ENCODE data around the gene FMO3.

FMO3 gene

DNA sequence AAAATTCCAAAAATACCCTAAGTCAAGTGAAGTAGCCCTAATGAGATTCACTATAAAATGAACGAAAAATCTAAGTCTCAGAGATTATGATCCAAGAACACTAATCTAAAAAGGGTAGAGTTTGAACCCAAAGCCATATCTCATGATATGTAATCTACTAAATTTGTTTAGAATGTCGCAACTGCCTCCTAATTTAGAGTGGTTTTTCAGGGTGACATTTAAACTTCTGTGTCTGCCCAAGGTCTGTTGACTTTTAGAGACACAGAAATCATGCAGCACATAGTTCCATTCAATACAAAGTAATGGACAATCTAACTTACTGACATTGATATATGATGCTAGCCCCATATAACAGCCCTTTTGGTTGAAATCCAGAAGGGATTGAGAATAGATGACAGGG lies 28.9 kb downstream of the FMO3 start:
- no peak for DNase-seq
- no peaks in the 10 kb centered on the region for H3K27me3 ChIP-seq
- no peak overlapping the region for H3K4me3 ChIP-seq (ENCODE audit: low read depth, low read length)
- H3K36me3 ChIP-seq = no peaks in the 10 kb centered on the region
- H3K9me3 ChIP-seq = no peaks in the 10 kb centered on the region
- TF ChIP-seq, protein P1, sequence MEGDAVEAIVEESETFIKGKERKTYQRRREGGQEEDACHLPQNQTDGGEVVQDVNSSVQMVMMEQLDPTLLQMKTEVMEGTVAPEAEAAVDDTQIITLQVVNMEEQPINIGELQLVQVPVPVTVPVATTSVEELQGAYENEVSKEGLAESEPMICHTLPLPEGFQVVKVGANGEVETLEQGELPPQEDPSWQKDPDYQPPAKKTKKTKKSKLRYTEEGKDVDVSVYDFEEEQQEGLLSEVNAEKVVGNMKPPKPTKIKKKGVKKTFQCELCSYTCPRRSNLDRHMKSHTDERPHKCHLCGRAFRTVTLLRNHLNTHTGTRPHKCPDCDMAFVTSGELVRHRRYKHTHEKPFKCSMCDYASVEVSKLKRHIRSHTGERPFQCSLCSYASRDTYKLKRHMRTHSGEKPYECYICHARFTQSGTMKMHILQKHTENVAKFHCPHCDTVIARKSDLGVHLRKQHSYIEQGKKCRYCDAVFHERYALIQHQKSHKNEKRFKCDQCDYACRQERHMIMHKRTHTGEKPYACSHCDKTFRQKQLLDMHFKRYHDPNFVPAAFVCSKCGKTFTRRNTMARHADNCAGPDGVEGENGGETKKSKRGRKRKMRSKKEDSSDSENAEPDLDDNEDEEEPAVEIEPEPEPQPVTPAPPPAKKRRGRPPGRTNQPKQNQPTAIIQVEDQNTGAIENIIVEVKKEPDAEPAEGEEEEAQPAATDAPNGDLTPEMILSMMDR (IDR thresholded peaks at IDR 0.05; ENCODE audit: low read depth, low read length) = no peak
- H3K4me1 ChIP-seq = no peaks in the 10 kb centered on the region

DNA sequence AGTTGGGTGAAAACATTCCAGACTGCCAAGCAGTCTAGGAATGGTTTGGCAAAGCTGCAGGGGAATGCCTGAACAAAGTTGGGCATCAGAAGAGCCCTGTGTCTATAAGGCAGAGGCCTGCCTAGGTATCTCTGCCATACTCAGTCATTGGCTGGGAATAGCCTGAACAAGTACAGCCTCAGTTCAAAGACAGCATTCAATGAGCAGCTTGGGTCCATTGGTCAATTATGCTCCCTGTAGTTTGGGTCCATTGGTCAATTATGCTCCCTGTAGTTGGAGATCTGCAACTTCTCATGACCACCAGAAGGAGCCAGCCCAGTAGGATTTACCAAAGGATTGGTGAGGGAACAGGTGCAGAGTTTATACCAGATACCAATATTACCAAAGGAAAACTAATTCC lies 31.6 kb downstream of the FMO3 start:
- no peaks in the 10 kb centered on the region for H3K9me3 ChIP-seq
- TF ChIP-seq, protein P1 (IDR thresholded peaks at IDR 0.05; ENCODE audit: low read depth, low read length) = no peak
- no peak for DNase-seq
- no peaks in the 10 kb centered on the region for H3K36me3 ChIP-seq
- no peaks in the 10 kb centered on the region for H3K27me3 ChIP-seq
- H3K4me1 ChIP-seq = no peaks in the 10 kb centered on the region
- no peak overlapping the region for H3K4me3 ChIP-seq (ENCODE audit: low read depth, low read length)

DNA sequence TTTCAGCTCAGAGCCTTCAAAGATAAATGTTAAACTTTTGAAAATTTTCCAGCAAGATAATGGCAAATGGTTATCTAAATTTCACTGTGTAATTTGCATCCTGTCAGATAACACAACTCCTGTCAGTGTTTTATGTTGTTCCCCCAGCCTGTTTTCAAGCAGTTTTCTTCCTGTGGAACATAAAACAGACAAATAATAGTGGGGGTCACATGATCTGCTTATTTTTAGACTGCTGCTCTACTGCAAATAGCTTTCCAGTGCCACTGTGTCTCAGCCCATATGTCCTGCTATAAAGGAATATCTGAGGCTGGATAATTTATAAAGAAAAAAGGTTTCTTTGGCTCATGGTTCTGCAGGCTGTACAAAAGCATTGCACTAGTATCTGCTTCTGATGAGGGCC lies 32.2 kb downstream of the FMO3 start:
- no peak for DNase-seq
- Histone ChIP-seq H3K36me3 (no peaks in the 10 kb centered on the region), H3K4me1 (no peaks in the 10 kb centered on the region), H3K4me3 (ENCODE audit: low read depth, low read length) (no peak overlapping the region), H3K9me3 (no peaks in the 10 kb centered on the region), H3K27me3 (no peaks in the 10 kb centered on the region)
- TF ChIP-seq, protein P1 (IDR thresholded peaks at IDR 0.05; ENCODE audit: low read depth, low read length) = no peak

DNA sequence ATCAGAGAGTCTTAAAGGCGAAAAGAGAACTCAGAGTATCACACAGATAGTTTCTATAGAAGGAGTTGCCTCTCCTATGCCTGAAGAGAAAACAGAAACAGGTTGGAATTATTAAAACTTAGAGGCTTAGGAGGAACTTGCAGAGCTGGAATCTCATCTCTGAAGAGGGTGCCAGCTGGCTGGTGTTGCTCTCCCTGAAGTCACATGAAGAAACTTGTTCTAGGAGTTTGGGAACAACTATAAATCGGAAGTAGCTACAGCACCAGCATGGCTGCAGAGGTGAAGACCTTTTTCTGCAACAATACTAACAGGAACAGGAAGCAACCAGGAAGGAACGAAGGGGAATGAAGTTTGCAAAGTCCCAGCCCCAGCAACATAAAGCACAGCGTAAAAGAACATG lies 35.8 kb downstream of the FMO3 start:
- DNase-seq = no peak
- H3K4me3 ChIP-seq (ENCODE audit: low read depth, low read length) = no peak overlapping the region
- no peaks in the 10 kb centered on the region for H3K9me3 ChIP-seq
- no peaks in the 10 kb centered on the region for H3K4me1 ChIP-seq
- TF ChIP-seq, protein P1 (IDR thresholded peaks at IDR 0.05; ENCODE audit: low read depth, low read length) = no peak
- H3K36me3 ChIP-seq = no peaks in the 10 kb centered on the region
- no peaks in the 10 kb centered on the region for H3K27me3 ChIP-seq

DNA sequence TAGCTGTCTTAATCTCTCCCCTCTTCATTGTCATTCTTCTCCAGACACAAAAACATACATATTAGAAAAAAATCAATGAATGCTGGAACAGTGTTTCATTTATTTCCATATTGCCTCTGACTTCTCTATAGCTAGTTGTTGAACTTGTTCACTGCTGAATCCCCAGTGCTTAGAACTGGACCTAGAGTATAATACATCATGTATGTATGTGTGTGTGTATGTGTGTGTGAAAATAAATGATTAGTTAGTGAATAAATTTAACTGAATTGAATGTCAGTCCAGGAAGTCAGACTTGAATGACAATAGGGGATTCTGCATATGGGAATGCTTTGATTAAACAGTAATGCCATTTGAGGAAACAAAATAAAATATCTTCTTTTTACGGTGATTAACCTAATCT lies 36.4 kb downstream of the FMO3 start:
- TF ChIP-seq, protein P1 (IDR thresholded peaks at IDR 0.05; ENCODE audit: low read depth, low read length) = no peak
- no peak for DNase-seq
- no peaks in the 10 kb centered on the region for H3K27me3 ChIP-seq
- H3K9me3 ChIP-seq = no peaks in the 10 kb centered on the region
- H3K4me3 ChIP-seq (ENCODE audit: low read depth, low read length) = no peak overlapping the region
- no peaks in the 10 kb centered on the region for H3K4me1 ChIP-seq
- no peaks in the 10 kb centered on the region for H3K36me3 ChIP-seq

DNA sequence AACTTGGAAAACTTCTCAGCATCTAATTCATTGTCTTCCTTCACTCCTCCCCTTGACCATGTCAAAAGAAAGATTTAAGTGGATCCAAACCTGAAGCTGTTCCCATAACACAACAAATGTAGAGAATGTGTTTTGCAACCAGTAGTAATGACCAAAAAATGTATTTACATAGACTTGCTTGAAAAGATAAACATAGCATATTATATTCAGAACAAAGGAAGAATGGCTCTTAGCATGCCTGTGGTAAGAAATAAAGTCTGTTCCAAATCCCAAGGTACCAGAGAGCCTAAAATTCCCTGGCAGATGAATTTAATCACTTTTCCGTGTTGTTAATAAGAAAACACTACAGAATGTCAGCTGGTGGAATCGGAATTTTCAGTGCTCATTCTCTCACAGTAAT lies 36.8 kb downstream of the FMO3 start:
- TF ChIP-seq, protein P1 (IDR thresholded peaks at IDR 0.05; ENCODE audit: low read depth, low read length) = no peak
- Histone ChIP-seq H3K4me1 (no peaks in the 10 kb centered on the region), H3K9me3 (no peaks in the 10 kb centered on the region), H3K27me3 (no peaks in the 10 kb centered on the region), H3K36me3 (no peaks in the 10 kb centered on the region), H3K4me3 (ENCODE audit: low read depth, low read length) (no peak overlapping the region)
- no peak for DNase-seq

Measured in BE2C (cell line).